Measurements from ENCODE around the gene AP3M1. TPM values are rescaled to one million over a fixed set of nuclear protein-coding genes. Genes with fewer than 3 reads are reported as not detected.

Gene AP3M1
- total RNA-seq, 1 donor: 55.8 TPM

DNA sequence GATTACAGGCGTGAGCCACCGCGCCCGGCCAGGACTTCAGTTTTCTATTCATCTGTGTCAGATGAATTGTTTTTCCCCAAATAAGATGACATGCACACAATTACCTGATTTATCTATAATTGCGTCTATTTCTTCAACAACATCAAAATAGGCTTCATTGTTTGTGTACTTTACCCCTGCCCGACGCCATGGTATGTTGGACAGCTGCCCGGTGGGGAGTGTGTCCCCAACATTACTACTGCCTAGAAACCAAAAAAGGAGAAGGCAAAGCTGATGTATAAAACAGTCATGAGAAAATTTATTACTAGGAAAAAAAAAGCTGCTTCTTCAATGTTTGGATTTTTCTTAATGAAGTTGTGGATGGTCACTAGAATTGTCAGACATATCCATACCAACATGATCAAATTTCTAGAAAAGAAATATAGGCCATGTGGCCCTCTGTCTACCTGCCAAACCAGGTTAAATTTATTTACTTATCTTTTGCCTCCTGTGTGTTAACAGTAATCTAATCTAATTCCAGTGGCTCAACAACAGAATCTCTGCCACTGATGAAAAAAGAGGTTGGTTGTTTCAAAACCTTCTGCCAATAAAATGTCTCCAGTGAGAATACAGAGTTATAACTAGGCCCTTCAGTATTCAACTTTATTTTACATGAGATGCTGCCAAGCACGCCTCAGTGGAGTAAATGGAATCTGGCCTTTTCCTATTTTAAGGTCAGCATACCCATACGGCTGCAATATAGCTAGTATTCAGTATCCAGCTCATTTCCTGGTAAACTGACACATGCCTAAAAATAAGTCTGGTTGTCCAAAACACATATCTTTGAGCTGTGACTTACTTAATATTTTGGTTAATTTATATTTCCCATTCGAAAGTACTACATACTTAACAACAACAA is 16.5 kb downstream of the AP3M1 start:
- H3K4me3 ChIP-seq (ENCODE audit: low read depth, low read length): no peak overlapping the region
- TF ChIP-seq, protein P1, sequence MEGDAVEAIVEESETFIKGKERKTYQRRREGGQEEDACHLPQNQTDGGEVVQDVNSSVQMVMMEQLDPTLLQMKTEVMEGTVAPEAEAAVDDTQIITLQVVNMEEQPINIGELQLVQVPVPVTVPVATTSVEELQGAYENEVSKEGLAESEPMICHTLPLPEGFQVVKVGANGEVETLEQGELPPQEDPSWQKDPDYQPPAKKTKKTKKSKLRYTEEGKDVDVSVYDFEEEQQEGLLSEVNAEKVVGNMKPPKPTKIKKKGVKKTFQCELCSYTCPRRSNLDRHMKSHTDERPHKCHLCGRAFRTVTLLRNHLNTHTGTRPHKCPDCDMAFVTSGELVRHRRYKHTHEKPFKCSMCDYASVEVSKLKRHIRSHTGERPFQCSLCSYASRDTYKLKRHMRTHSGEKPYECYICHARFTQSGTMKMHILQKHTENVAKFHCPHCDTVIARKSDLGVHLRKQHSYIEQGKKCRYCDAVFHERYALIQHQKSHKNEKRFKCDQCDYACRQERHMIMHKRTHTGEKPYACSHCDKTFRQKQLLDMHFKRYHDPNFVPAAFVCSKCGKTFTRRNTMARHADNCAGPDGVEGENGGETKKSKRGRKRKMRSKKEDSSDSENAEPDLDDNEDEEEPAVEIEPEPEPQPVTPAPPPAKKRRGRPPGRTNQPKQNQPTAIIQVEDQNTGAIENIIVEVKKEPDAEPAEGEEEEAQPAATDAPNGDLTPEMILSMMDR (IDR thresholded peaks at IDR 0.05; ENCODE audit: insufficient read depth, low read length): no peak
- DNase-seq (ENCODE audit: low read depth): no peak

DNA sequence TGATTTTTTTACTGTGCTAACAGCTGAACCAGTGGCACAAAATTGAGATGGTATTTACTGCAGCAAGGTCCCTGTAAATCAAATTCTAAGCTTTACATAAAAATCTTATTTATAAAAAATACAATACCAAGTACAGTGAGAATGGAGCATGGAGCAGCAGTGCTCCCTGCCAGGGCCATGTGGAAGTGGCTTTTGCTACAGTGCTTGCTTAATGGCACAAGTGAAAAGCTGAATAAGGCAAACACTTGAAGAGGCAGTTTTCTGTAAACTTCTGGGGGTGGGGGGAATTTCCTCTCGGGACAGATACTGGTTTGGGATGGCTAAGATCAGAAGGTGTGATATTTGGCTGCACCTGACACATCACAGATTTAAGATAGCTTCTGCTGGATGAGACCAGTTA is 27.5 kb downstream of the AP3M1 start:
- H3K4me3 ChIP-seq (ENCODE audit: low read depth, low read length): no peak overlapping the region
- TF ChIP-seq, protein P1 (IDR thresholded peaks at IDR 0.05; ENCODE audit: insufficient read depth, low read length): no peak
- no peak for DNase-seq (ENCODE audit: low read depth)

DNA sequence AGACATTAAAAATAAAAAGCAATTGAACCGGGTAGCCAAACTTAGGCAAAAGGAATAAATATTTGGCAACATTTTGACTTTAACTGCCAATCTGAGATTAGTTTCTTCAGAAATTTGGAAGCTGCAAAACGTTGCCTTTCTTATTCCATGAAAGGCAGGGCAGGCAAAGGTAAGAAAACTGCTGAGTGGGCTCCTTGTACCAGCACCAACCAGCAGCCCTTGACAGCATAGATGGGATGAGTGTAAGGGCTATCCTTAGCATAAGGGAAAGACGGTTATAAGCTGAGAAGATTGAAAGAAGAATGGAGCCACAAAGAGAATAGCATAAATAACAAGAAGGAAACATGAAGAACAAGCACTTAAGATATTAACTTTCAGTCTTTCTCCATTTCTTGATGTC is 28.6 kb downstream of the AP3M1 start:
- TF ChIP-seq, protein P1 (IDR thresholded peaks at IDR 0.05; ENCODE audit: insufficient read depth, low read length): no peak
- DNase-seq (ENCODE audit: low read depth): no peak
- no peak overlapping the region for H3K4me3 ChIP-seq (ENCODE audit: low read depth, low read length)

DNA sequence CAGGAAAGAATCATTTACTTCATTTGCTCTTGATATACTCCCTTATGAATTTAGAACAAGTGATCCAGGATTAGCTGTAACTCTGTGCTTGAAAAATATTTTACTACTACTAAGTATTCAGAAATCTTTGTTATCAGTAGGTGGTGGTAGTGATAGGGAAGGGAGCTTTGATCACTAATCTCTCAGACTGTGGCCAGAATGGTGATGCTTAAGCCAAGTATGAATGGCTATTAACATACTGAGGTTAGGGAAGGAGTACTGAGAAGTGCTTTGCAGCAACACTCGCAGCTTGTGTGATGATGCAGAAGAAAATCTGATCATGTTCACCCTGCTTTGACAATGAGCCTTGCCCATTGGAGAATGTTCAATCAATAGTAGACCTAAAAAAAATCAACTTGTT is 29.3 kb downstream of the AP3M1 start:
- no peak overlapping the region for H3K4me3 ChIP-seq (ENCODE audit: low read depth, low read length)
- peak; percentile 32 for DNase-seq (ENCODE audit: low read depth)
- TF ChIP-seq, protein P1 (IDR thresholded peaks at IDR 0.05; ENCODE audit: insufficient read depth, low read length): no peak

DNA sequence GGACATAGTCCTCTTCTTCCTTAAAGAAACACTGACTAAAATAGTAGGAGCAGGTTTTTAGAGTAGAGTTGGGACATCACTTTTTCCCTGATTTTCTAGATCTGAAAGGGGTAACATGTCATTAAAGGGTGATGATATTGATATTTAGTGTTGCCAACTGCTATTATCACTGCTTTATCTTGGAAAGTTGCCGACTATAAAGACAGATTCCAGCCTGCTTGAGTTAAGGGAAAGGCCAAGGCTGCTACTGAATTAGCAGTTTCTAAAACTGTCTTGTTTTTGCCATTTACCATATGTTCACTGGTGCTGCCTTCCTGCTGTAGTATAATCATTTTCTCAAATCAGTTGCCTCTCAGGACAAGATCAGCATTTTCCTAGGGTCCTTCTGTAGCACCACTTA is 29.7 kb downstream of the AP3M1 start:
- DNase-seq (ENCODE audit: low read depth): no peak
- TF ChIP-seq, protein P1 (IDR thresholded peaks at IDR 0.05; ENCODE audit: insufficient read depth, low read length): no peak
- no peak overlapping the region for H3K4me3 ChIP-seq (ENCODE audit: low read depth, low read length)

DNA sequence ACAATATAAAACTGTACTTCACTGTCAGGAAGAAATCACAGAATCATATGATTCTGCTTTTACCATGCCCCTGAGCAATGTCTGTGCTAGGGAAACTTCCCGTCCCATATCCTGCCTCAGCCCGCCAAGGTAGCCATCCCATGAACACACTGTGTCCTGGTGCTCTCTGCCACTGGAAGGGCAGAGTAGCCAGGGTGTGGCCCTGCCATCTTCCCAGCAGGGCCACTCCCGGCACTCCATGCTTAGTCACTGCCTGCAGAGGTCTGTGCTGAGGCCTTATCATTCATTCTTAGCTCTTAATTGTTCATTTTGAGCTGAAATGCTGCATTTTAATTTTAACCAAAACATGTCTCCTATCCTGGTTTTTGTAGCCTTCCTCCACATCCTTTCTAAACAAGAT is 31.8 kb downstream of the AP3M1 start:
- H3K4me3 ChIP-seq (ENCODE audit: low read depth, low read length): no peak overlapping the region
- DNase-seq (ENCODE audit: low read depth): no peak
- TF ChIP-seq, protein P1 (IDR thresholded peaks at IDR 0.05; ENCODE audit: insufficient read depth, low read length): no peak
